GM21576 (cell line): ENCODE measurements around the gene RBM10.

ENCODE experiments used
- ATAC-seq: cut with Tn5 transposase; IDR thresholded peaks from one replicate; pipeline ENCODE4 v1.9.1; 2021; ENCODE audit warnings: mild to moderate bottlenecking, moderate library complexity; ENCODE audit not compliant: unreplicated experiment

Gene RBM10

GRCh38 chrX:47216393-47216925, 71.4 kb downstream of the RBM10 start:
- no peak for ATAC-seq

GRCh38 chrX:47217121-47217851, 72.3 kb downstream of the RBM10 start:
- ATAC-seq, result no peak

GRCh38 chrX:47217852-47218279, 72.8 kb downstream of the RBM10 start:
- ATAC-seq, result peak; percentile 86

- ATAC-seq, result peak; percentile 38
Measured at GRCh38 chrX:47218280-47218919, 73.4 kb downstream of the RBM10 start, which contains the start of gene CDK16. Gene CDK16 (plus strand): TSS chrX:47218681. CDS start chrX:47223558, 4,877 bp downstream.

DNA sequence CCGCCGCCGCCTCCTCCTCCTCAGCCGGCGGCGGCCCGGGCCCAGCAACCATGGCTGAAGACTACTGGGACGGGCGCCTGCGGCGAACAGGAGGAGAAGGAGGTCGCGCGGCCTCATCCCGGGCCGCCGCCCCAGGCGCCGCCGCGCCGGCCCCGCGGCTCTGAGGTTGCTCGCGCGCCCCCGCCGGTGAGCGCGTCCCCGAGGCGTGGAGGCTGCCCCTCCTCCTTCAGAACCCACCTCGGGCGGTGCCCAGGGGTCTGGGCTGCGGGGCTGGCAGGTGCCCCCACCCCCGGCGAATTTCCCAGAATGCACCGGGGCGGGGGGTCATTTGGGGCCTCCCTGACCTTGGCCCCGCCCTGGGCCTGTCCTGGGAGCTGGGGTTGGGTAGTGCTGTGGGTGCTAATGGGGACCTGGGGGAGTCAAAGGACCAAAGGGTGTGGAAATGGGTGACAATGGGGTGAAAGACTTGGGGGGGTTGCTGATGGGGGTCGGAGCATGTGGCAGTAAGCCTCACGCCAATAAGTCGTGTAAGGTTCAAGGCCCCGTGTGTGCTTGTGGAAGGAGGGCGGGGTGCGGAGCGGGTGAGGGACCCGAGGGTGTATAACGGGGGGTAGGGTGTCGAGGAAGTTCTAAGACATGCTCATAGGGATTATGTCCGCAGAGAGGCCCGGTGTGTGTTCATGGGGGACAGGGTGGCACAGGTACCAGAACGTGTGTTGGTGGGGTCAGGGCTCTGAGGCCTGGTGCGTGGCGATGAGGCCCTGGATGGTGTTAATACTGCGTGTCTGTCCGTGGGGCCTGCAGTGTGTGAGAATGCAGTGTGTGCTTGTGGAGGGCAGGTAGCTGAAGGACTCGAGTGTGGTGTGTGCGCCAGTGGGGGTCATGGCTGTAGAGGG, 74.1 kb downstream of the RBM10 start:
- ATAC-seq, result no peak

GRCh38 chrX:47221756-47222155, 76.7 kb downstream of the RBM10 start:
- ATAC-seq, result no peak

- ATAC-seq, result no peak
Measured at GRCh38 chrX:47222751-47223350, 77.8 kb downstream of the RBM10 start.

DNA sequence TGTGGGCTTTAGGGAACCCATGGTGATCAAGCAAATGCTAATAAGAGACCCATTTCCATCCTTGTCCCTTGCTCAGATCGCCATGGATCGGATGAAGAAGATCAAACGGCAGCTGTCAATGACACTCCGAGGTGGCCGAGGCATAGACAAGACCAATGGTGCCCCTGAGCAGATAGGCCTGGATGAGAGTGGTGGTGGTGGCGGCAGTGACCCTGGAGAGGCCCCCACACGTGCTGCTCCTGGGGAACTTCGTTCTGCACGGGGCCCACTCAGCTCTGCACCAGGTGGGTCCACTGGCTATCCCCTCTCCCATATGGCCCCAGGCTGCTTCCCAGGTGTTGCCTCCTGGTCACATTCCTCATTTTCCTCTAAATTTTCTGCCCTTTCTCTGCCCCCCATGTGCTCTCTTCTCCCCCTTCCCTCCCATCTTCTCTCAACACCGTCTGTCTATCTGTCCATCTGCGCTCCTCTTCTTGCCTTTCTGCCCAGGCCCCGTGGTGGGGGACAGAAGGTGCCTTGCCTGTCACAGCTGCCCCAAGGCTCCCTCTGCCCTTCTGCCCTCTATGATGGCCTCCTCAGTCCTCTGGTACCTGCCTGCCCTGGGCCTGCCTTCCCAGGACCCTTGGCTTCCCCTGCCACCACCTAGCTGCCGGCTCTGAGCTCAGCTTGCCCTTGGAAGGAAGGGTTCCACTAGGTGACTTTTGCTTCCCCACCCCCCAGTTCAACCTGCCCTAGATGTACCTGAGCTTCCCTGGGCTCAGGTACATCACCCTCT, 78.6 kb downstream of the RBM10 start:
- ATAC-seq, result no peak

DNA sequence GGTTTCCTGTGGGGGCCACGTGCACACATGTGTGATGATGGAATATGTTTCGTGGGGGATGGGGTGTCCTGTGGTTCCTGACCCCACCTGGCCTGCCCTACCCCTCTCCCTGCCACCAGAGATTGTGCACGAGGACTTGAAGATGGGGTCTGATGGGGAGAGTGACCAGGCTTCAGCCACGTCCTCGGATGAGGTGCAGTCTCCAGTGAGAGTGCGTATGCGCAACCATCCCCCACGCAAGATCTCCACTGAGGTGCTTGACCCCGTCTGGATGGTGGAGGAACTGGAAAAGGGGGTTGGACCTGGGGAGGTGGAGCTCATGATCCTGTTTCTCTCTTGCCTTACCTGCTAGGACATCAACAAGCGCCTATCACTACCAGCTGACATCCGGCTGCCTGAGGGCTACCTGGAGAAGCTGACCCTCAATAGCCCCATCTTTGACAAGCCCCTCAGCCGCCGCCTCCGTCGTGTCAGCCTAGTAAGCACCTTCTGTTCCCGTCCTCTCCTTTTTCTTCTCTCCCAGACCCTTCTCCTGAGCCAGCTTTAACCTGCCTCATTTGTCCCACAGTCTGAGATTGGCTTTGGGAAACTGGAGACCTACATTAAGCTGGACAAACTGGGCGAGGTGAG, 79.4 kb downstream of the RBM10 start:
- no peak for ATAC-seq

- no peak for ATAC-seq
Measured at GRCh38 chrX:47224896-47225290, 79.9 kb downstream of the RBM10 start.

- ATAC-seq, result no peak
Measured at GRCh38 chrX:47226071-47226470, 81.0 kb downstream of the RBM10 start.

- ATAC-seq, result no peak
Measured at GRCh38 chrX:47226531-47227333, 81.7 kb downstream of the RBM10 start.

DNA sequence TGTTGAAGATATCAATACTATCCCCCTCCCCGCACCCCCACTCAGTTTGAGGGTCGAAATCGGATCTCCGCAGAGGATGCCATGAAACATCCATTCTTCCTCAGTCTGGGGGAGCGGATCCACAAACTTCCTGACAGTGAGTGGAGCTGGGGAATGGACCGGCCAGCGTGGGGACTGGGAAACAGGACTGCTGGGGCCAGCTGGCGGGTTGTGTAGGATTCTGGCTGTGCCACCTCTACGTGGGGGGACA, 82.2 kb downstream of the RBM10 start:
- ATAC-seq, result no peak

- no peak for ATAC-seq
Measured at GRCh38 chrX:47228550-47229270, 83.7 kb downstream of the RBM10 start.

- no peak for ATAC-seq
Measured at GRCh38 chrX:47229427-47229826, 84.4 kb downstream of the RBM10 start.

DNA sequence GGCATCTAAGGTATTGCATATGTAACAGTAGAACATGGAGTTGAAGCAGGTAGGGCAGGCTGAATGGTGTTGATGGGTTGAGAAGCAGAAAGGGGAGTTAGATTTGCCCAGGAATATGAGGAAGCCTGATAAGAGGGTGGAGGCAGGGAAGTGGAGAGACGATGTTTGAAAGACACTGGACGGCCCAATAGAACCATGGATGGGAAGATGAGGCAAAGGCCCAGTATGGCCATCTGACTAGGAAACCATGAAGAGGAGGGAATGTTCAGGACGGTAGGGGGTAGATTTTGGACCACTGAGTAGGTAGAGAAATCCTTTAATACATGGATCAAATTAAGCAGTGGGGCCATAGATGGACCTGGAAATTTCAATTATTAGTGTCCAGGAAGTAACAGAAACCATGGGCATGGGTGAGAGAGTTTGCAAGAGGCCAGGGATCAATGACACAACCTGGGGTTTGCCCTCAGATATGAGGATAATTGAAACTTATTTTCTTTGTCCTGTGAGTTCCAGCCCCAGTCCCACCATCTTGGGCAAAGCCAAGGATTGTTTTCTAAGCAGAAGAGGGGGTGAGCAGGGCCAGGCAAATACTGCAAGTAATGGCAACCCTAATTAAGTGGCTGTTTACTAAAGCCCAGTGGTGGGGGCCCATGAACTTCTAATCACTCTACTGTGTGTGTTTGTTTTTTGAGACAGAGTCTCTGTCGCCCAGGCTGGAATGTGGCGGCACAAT, 85.3 kb downstream of the RBM10 start:
- ATAC-seq, result no peak

DNA sequence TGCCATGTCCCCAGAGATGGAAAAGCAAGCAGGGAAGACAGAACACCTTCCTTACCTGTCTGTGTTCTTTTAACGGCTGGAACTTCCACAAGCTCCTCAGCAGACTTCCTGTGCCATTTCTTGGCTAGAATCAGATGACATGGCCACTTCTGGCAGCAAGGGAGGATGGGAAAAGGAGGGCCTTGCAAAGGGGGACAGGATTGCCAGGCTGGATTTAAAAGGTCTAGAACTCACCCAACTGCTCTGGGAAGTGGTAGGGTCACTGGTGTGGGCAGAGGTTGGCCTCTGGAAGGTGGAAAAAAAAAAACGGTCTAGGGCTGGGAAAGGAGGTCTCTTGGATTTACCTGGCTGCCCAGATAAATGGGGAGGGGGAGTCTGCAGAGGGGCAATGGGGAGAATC, 86.1 kb downstream of the RBM10 start:
- ATAC-seq, result no peak
